ENCODE measurements around the gene TASOR2.
A peak's percentile ranks its signal among the peaks of the same experiment; 100 is the strongest.

Gene TASOR2, protein sequence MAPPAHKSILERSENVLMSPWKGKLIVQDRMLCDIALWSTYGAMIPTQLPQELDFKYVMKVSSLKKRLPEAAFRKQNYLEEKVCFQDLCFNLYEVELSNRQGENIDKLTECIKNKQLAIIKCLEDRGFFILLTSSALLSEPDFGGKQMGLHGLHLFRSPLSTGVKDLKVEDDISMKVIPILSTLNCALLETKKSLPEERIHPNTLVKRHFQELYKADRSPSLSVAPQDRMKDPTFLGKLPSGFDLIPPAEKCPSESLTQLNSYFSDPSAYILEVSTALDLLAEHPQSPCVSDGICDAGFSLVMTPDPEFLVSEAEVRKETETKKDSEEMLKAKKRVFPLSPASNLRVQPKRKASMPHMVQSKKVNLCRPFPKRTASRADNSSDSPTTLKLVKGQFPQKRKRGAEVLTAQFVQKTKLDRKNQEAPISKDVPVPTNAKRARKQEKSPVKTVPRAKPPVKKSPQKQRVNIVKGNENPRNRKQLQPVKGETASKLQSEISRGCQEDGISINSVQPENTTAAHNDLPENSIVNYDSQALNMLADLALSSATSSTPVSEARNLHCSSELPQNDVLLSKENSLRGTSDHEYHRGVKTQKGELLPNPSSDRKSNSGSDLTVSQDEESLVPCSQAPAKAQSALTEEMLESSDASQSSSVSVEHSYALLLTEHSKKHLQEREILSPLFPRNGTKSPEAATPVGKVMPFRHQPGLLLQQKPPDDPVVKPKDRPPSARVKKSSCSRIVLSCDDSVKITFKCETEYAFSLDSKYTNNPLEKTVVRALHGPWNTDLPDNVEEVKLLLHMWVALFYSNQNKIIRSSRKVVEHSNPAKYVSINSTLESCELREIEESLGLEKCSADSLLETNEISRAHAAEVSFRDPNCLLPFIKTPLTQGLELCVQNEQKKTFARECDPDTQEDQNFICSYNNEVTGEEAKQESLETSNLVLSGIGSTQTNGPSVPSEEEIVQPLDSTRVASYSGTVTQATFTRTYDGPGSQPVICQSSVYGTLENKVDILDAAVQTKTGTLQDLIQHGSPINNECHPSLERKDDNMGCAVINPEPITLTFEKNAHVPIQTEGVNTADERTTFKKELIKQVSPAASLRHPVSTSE (N-terminal part only)

DNA sequence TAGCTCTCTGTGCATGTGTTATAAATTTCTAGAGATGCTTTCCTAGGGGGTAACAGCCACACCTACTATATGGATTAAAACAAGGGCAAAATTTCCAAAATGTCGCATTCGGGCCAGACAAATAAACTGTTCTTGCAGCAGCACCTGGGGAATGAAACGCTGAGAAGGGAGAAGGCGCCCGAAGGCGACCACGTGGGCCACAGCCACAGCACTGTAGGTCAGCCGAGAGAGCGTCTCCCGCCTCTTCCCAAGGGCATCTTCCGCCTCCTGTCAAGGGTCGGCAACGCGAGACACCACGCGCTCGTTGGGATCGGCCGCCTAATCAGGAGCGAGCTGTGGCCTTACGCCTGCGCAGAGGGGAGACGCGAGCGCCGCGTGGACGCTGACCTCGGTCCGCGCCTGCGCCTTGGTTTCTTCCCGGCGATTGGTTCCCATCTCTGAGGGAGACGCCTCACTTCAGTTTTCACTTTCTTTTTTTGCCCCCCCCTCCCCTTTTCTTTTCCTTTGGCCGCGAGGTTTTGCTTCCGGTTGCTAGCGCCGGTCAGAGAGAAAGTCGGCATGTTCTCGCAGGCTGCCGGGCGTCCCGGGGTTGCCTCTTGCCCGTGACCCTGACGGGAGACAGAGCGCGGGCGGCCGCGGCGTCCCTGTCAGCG is at the start of gene TASOR2:
Gene TASOR2 (plus strand): TSS at position 521 of the 653 bp plus-strand sequence. CDS start 35,805 bp downstream, outside the sequence.
- DNase-seq = peak; percentile 96 to 98

DNA sequence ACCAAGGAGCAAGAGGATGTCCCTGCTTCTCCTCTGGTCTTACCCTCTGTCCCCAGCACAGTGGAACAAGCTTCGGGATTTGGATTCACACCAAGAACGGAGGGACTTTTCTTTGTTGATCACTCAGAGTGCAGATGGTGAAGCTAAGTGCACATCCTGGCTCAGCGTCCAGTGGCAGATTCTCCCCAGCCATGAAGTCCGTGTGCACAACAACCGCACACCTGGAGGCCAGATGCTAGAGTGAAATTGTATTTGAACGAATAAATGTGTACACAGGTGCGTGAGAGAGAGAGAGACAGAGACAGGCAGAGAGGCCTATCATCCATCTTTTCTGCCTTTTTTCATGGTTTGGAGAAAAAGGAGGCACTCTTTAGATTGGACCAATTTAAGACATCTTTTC is 49.7 kb upstream of the TASOR2 start:
- DNase-seq = no peak

DNA sequence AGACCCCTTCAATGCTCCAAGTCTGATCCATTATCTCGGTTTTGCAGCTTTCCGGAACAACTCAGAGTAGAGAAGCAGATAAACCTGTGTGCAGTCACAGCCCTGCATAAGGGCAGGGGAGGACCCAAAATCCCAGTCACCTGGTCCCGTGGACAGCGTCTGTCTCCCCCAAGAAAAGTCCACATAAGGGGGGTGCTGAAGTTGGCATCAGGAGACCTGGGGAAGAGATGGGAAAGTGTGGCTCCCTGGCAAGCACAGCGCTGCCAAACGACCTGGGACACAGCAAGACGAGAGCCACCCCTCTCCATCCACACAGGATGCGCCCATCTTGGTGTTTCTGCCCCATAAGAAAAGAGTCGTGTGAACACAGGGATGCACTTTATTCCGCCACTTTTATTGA is 46.1 kb upstream of the TASOR2 start:
- DNase-seq = no peak

GRCh38 chr10:5639066-5639465 is 45.6 kb upstream of the TASOR2 start:
- no peak for DNase-seq

DNA sequence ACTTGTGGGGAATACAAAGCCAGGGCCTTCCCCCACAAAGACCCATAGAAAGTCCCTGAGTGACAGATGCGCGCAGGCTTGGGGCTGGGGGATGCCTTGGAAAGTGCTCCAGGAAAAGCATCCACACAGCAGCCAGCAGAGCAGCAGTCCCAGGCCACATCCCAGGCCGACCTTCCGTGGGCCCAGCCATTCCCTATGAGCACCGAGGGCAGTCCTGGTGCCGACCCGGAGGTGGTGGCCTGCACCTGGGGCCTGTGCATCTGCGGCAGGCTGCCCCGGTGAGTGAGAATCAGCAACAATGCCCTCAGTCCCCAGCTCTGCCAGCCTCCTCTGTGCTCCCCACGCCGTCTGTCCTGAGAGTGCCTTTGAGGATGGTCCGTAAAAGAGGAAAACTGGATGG is 44.6 kb upstream of the TASOR2 start:
- no peak for DNase-seq

DNA sequence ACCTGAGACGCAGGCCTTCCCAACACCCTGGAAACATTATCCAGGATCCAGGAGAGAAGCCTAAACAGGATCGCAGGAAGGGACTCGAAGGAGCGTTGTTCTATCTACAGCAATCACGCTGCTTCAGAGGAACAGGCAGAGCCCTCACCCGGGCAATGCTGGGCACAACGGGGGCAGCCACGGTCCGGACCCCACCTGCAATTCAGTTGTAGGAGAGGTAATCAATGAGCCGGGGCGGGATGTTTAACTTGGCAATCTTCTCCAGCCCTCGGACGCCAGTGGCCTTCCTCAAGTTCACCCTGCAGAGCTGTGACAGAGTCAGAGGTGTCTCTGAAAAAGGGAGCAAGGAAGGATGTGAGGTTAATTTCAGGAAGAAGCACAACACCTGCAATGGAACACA is 44.1 kb upstream of the TASOR2 start:
- no peak for DNase-seq

GRCh38 chr10:5641501-5641900 is 43.1 kb upstream of the TASOR2 start:
- no peak for DNase-seq

- DNase-seq = no peak
Observed at GRCh38 chr10:5643346-5644067, 41.1 kb upstream of the TASOR2 start.

DNA sequence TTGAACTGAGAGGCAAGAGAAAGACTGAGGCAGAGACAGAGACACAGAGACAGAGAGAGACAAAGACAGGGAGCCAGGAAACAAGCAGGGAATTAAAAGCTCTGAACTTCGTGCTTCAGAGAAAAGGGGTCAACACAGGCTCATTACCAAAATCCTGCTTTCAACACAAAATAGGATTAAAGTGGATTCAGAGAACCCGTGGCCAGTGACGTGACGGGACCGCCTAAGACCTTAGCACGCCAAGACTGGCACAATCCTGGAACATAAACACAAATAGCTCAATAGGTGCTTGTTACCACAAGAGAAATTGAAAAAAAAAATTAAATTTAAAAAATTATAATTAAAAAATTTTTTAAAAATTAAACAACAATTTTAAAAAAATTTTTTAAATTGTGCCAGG is 39.7 kb upstream of the TASOR2 start:
- no peak for DNase-seq

GRCh38 chr10:5645375-5645774 is 39.3 kb upstream of the TASOR2 start:
- DNase-seq = peak in 1 of 2 donors; percentile 20

DNA sequence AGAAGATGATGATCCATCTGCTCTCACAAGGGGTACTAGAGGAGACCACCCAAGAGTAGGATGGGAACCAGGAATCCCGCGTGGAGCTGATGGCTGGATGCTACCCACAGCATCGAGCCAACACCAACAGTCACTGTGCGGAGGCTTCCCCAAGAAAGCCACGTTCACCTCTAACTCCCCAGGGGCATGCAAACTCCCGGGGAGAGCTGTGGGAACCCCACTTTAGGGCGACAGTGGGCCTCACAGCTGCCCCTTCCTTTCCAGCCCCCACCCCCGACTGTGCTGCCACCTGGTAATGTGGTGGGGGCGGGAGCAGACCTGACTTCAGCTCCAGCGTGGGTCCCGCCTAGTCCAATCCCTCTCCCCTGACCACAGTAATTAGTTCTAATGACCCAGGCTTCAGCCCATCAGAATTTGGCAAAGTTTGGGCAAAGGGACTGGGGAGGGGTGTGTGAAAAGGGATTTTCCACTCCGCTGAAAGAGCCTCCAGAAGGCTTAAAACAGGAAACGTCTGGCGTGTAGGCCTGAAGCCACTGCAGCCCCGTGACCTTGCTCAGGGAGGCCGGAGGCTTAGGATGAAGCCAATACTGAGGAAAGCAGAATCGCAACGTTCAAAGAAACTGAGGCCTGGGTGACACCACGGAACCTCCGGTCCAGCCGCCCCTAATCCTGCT is 38.6 kb upstream of the TASOR2 start:
- no peak for DNase-seq

- DNase-seq = no peak
Observed at GRCh38 chr10:5647507-5648240, 37.0 kb upstream of the TASOR2 start.

GRCh38 chr10:5648494-5649457 is 35.9 kb upstream of the TASOR2 start:
- DNase-seq = no peak

GRCh38 chr10:5649746-5650145 is 34.9 kb upstream of the TASOR2 start:
- no peak for DNase-seq

GRCh38 chr10:5650664-5651387 is 33.8 kb upstream of the TASOR2 start:
- no peak for DNase-seq

GRCh38 chr10:5651388-5651764 is 33.3 kb upstream of the TASOR2 start:
- DNase-seq = no peak

- DNase-seq = no peak
Observed at GRCh38 chr10:5652746-5653145, 31.9 kb upstream of the TASOR2 start.

- DNase-seq = no peak
Observed at GRCh38 chr10:5654218-5654755, 30.4 kb upstream of the TASOR2 start.

DNA sequence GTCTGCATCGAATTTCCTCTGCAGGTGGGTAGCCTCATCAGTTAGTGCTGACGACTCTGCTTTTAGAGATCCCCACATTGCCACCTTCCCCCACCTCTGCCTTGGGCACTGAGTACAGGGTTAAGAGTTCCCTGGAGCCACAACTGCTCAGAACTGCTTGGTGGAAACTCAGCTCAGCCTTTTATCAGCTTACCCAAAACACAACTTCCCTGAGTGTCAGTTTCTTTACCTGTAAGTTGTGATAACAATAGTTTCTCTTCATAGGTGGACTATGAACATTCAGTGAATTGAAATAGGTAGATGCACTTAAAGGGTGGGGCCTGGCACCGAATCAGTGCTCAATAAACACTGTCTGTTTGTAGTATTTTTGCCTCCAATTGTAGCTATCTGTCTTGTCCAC is 29.5 kb upstream of the TASOR2 start:
- no peak for DNase-seq

Data from CD4-positive, alpha-beta T cell treated with Interleukin-4 for 1 hour (primary cell).